NCI-H128 (cell line): ENCODE data around the gene SOX6.
"Not testable (repeated sequence)": the region's sequence is repeated elsewhere in the genome, so short reads cannot be mapped to it uniquely, and the experiment has no call there.

ENCODE experiments used
- DNase-seq: peaks from one replicate; lab custom pipeline; 2025; ENCODE audit not compliant: unreplicated experiment; lab: John Stamatoyannopoulos, UW

Gene SOX6

DNA sequence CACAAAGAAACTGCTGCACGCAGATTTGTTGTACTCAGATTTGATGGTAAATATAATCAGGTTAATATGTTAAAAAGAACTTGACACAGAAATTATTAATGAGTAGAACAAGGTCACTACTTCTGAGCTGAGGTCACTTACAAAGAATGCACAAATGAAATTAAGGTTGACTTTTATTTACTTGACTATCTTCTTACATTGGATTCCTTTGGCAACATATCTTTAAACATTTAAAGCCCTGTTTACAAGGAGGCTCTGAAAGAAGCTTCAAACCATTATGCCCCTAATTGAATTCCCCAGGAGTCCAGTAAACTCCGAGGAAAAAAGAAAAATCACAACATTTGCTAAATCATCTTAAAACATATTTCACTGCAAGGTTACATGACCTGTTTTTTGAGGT is 245.5 kb downstream of the SOX6 start:
- DNase-seq, result no peak

DNA sequence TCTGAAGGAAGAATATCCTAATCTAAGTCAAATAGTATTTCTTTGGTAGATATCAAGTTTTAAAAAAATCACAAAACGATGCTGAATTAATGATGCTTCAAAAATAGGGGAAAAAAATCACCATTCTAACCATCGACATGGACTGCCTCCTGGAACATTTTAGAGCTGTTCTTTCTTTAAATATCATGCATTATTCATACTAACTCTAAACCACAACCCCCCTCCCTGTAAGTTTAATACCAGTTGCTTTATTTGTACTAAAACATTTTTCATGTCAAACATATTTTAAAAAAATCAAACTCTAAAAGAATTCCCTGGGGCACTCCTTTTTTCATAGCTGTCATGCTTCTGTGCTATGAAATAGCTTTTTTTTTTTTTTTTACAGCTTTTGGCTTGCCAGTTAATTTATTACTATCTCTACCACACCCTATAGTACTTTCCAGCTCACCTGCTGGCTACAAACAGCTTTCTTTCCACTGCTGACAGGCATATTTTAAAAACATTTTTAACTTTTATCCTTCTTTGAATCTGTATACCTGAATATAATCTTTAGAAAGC is 256.9 kb downstream of the SOX6 start:
- DNase-seq, result no peak

DNA sequence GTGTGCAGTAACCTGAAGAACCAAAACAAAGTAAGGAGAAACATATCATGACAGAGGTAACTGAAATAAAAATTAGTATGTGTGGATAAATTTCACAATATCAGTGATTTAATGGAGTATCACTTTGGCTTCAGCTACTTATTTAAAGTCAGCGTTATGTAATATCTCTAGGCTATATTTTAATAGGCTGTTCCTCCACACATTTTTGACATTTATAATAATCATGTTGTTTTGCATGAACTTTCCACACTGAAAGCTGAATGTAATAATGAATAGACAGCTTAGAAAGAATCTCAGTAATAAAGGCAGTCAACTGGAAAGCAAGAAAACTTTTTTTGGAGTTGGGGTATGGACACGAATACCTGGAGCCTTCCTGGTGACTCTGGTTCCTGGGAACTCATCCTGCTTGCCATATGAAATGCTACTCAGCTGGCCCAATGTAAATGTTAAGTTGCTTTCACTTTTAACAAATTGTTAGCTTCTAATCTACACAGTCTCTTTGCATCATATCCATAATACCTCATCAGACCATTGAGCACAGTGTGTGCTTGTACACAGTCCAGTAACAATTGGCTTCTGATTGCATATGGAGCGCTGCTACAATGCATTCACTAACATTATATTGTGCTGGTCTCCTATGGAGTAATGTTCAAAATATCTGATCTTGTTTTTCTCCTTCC is 257.7 kb downstream of the SOX6 start:
- no peak for DNase-seq

DNA sequence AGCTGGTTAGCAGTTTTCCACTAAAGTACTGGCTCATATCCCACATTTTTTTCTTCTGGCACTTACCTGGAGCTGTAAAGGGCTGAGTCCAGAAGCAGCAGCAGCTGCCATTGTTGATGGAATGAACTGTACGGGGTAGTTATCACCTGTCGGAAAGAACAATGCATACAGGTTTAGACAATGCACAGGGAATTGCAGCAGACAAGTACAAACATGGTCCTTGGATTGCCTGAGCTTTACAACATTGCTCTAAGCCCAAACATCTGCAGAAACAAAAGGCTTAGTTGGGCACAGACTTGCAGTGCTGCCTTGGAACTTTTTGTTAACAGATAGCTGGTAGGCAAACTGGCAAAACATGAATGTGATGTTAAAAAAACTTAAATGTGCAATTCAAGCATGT is 258.8 kb downstream of the SOX6 start:
- peak; percentile 58 for DNase-seq

DNA sequence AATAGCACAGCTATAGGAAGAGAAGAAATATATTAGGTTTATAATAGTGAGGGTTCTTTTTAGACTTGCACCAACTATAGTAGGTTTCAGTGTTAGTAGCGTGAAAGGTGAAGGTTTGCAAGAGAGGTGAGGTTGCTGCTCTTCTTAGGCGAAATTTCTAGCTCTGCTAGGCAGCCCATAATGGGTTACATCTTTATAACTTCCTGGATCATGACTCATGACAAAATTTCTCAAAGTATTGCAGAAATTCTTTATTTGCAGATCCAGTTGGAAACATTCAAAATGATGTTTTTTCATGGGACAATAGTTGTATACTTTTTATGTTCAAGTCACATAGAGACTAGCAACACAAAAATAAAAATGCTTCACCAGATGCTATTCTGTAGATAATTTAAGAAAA is 260.0 kb downstream of the SOX6 start:
- no peak for DNase-seq

DNA sequence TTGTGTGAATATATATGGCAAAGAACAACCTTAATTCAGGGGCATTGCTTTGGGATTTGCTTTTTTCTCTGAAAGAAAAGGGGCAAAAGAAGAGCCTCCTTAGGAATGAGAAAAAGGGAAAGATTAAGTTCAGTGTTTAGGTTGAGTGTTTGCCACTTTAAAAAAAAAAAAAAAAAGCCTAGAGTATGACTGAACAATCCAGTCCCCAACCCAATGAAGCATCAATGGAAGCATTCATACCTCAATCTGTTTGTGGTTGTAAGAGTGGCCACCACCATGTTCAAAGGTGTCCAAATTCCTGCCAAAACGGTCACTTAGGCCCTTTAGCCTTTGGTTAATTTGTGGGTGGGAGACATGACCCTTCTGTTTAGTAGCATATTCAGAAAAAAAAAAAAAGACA is 260.6 kb downstream of the SOX6 start:
- no peak for DNase-seq

DNA sequence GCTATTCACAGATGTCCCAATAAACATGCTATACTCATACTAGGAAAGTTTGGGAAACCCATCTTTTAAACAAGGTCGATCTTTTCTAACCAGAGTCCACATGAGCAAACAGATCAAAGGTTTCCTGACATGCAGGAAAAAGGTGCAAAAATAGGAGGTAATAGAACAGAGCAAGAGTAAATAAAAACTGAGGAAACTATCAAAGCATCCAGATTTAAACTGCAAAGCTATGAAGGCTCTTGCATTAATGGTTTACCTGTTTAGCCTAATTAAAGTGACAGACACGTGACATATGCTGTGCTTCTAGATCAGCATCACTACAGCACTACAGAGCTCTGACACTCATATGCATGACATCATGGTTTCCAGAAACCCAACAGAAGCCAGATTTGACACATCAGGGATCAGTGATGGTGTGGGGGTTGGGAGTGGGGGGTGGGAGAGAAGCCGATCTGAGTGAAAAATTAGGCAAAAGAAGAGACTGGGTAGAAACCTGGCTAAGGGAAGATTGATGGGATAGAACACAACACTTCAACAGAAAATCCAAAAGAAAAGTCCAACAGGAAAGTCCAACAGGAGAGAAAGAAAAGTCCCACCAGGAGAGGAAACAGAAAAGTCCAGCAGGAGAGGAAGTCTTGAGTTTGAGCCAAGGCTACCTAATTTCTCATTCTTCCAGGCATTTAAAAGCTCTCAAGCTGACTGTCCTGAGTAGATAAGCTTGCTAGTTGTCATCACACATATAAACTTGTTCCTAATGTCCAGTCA is 262.3 kb downstream of the SOX6 start:
- no peak for DNase-seq

DNA sequence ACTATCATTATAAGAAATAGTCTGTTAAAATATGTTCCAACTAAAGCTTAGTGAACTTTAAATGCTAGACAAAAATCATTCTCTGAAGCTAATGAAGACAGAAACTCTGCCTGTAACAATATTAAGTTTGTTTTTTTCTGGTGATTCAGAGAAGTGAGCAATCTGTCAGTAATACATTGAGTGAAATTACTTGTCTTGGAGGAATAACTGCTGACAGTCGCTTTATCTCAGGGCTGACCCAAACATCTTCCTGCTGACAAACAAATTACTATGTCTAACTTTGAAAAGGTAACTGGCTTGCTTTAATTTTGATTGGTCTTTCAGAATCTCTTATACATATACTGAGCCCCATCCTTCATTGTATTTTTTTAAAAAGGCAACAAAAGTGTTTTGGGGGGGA is 264.5 kb downstream of the SOX6 start:
- DNase-seq, result no peak

DNA sequence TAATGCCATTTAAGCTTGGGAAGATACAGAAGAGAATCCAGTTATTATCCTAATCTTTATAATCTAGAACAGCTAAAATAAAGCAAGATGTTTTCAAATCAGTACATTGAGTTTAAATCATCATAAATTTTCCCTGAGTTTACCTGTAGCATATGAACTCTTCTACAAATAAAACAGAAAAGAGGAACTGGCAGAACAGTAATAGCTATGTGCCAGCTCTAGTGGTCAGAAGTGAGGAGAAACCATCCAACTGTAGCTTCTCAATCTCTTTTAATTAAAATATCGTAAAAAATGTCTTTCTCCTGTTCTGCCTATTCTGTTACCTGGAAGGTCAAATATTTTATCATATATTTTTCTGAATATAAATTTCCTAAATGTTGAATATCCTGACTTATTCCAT is 266.9 kb downstream of the SOX6 start:
- DNase-seq, result no peak

DNA sequence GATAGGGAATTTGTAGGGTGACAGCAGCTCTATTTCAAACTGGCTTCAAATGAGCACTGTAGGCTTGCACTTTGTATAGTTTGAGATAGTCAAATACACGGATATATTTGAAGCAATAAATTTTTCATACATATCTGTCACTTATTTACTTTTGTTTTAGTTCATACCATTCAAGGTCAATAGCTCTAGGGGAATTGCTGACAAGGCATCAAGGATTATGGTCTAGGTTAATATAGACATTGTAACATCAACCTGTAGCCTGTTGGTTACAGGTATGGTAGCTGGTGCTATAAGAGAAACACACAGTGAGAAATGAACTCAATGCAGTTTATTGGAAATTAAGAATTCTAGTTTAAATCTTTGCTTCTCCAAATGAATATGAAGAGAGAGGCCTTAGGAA is 267.6 kb downstream of the SOX6 start:
- DNase-seq, result no peak

DNA sequence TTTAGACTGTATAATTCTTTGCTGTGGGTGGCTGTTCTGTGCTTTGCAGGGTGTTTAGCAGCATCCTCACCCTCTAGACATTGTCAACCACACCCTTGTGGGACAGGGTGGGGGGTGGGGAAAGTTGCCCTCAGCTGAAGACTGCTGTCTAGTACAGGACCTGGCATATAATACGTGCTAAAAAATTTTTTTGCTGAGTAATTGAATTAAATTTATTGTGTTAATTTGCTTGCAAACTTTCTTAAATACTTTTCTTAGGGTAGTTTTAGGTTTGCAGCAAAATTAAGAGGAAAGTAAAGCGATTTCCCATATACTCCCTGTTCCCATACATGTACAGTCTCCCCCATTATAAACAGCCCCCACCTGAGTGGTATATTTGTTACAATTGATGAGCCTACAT is 268.5 kb downstream of the SOX6 start:
- DNase-seq, result no peak

DNA sequence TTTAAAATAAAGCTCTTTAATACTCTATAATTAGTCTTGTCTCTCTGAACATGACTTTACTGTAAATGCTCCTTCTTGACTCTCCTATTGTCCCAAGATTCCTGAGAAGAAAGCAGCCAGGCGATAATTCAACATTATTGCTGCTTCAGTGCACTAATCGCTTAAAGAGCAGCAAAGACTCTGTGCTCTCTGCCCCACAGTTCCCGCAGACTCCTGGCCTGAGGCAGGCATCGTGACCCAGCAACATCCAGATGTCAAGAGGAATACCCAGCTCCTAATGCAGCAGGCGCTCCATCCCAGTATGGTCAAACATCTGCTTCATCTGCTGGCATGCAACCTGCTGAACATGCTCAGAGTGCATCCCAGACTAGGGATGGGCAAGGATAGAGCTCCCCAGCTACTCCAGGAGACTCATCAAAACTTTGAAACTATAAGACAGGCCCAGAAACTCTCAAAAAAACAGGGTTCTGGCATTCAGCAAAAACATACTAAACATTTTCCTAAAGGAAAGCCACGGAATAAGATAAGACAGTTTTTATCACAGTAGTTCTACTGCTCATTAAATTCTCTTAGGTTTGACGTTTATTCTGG is 270.0 kb downstream of the SOX6 start:
- DNase-seq, result no peak

DNA sequence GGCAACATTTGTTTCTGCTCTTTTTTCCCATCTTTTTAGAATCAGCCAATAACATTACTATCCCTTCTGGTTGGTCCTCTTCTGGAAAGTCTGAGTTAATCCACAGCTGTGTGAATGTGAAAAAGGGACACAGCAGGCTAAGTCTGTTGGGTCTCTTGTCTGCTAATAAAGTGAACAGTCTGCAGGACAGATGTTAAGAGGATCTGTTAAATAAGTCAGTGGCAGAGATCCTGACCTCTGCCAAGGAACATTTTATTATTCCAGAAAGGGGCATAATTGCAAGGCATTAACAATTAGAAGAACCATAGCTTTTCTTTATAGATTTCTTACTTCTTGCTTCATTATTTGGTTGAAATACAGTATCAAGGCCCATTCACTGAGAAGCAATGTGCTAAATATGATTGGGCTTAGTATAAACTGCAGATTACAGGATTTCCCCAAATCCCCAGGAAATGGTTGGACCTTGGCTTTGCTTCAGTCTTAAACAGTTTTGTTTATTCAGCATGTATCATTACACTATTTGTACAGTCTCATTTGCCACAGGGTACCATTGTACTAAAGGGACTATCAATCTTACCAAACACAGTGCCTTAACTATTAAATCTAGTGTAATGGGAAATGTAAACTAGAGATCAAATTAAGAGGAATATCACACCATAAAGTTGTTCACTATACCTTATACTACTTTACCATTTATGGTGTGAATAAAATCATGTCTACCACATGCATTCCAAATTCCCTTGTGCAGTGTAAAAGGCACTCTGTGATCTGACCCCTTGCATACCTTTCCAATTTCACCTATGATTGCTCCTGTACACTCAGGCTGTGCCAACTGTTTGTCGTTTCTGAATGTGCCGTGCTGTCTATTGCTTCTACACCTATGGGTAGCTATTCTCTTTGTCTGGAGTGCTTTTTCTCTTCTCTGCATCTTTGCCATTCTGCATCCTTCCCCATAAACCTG is 274.0 kb downstream of the SOX6 start:
- DNase-seq, result no peak

DNA sequence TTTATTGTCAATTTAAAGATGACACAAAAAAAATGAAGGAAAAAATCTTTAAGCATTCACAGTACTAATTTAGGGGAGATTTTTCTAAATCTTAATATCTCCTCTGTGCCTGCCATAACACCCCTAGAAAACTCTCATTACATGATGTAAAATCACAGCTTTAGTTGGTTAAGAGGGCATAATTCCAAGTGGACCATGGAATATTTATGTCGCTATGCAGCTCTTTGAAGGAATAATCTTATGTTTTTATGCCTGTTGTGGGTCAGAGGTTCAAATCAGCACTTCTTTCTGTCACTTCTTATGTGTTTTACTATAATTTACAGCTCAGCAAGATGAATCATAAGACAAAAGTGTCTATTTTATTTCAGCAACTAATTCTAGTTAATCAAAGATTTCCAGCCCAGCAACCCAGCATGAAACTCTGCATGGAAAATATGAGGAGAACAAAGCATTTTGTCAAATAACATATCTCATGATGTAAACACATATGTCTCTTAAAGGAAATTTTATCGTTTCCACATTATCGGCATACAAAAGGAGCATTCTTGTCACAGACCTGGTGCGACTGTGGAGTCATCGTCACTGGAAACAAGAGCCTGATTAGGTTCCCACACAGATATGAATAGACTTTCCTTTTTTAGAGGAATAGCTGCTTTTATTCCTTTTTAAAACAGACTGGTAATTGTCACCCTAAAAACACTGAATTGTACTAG is 274.8 kb downstream of the SOX6 start:
- DNase-seq, result no peak

DNA sequence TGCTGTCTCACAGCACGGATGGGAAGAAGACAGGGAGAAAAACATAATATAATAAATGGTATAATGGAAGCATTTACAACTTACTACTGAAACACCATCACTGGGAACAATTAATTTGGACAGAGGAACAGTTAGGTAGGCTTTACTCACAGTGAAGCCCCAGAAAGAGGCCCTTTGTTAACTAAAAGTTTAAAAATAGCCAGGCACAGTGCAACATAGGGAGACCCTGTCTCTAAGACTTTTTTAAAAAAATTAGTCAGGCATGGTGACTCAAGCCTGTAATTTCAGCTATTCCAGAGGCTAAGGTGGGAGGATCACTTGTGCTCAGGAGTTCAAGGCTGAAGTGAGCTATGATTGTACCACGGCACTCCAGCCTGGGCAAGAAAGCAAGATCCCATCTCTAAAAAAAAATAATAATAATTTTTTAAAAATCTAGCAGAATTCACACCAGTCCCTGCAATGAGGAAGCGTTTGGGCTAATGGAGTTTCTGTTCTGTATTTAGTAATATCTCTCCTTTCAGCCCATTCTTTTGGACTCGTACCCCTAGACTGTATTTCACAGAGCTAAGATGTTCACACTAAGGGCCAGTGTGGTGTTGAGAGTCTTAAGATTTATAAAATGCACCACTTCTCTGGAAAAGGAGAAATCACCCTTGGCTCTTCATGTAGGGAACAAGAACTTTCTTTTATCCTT is 275.5 kb downstream of the SOX6 start:
- DNase-seq, result no peak

DNA sequence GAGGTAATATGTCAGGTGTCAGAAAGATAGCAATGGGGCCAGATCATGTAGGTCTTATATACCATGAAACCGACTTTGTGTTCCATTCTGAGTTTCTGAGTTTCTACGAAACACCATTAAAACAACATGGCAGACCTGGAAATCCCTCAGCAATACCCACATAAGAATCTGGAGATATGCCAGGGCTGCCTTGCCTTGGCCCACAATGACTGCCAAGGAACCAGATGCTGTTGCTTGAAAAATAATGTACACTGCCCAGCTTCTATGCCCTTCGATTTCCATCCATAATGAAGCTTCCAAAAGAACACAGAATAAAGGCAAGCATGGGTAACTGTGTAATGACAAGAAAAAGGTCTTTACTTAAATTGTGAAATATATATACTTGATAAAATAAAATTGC is 277.4 kb downstream of the SOX6 start:
- no peak for DNase-seq

DNA sequence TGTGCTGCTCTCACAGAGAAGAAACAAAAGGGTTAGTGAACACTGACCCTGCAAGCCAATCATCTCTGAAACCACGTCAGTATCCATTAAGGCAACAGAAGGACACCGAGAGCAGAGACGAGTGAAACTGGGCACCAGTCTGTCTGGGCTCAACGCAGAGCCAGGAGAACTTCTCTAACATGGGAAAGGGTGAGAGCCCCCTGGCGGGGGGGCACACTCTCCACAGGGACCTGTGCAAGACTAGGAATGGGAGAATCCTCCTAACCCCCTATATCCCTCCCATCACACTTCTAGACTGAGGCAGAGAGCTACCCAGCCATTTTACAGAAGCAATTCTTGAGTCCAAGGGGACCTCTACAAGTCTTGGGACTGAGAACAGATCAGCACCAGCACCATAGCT is 285.8 kb downstream of the SOX6 start:
- DNase-seq, result no peak

DNA sequence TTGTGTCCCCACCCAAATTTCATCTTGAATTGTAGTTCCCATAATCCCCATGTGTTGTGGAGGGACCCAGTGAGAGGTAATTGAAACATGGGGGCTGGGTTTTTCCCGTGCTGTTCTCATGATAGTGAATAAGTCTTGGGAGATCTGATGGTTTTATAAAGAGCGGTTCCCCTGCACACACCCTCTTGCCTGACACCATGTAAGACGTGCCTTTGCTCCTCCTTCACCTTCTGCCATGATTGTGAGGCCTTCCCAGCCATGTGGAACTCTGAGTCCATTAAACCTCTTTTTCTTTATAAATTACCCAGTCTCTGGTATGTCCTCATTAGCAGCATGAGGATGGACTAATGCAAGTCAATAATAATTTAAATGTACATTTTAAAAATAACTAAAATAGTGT is 289.1 kb downstream of the SOX6 start:
- DNase-seq, result not testable (repeated sequence)

DNA sequence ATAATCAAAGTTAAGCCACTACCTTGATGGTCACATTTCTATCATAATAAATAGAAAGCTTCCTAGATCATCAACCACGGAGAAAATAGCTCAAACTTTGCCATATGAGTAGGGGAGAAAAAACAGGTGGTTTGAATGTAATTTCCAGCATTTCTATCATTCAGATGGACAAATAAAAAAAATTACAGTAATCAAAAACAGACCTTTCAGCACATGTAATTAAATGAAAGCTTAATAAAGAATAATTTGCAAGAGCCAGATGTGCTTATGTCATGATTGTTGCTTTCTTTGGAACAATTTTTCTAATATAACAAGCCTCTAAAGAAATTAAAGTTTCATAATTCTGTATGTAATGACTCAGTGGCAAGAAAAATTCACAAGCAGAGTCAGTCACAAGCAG is 297.0 kb downstream of the SOX6 start:
- no peak for DNase-seq

DNA sequence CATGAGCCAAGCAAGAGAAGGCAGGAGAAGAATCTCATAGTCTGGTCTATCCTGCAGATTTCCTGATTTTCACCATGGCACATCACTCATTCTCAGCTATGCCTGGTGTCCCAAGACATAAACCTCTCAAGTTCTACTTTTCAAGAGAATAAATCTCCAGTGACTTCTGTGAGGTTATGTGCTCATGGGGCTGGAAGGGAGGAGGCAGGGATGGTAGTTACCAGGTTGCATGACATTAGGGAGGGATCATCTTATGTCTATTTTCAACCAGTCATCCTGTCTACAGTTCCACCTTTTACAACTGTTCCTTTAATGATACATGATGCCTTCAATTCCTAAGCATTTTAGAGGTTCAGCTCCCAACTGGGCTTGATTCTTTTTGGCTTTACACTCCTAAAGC is 297.7 kb downstream of the SOX6 start:
- no peak for DNase-seq
